ENCODE data around the gene DAO. TPM values are rescaled to one million over a fixed set of nuclear protein-coding genes. Genes with fewer than 3 reads are reported as not detected.
A peak's percentile ranks its signal among the peaks of the same experiment; 100 is the strongest.

DAO gene
- total and polyA plus RNA-seq, 8 donors: not detected

DNA sequence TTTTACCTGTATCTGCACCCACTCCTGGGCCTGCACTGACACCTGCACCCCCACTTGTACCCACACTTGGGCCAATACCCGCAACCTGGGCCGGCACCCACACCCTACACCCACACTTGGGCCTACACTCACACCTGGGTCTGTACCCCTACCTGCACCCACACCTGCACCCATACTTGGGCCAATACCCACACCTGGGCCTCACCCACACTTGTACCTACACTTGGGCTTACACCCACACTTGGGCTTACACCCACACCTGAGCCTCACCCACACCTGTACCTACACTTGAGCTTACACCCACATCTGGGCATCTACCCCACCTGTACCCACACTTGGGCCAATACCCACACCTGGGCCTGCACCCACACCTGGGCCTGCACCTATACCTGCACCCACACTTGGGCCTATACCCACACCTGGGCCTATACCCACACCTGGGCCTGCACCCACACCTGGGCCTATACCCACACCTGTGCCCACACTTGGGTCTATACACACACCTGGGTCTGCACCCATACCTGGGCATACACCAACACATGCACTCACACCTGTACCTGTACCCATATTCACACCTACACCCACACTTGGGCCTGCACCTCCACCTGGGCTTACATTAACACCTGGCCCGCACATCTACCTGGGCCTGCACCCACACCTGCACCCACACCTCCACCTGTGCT is 39.2 kb downstream of the DAO start:
- intact Hi-C loops (cut with DNase I; ENCODE audit: low total_unique reads): no loop called here
- DNase-seq: no peak
- H3K27ac ChIP-seq: no peak overlapping the region
- no peak overlapping the region for H3K4me3 ChIP-seq
- WGBS, 5 donors: 77 to 98% (median 94%) methylated on average over 3 of the region's 3 CpGs
- H3K9me3 ChIP-seq: peaks cover 0 to 13% (median 8%) of the 10 kb centered on the region in 4 donors
- no peaks in the 10 kb centered on the region for H3K4me1 ChIP-seq
- no peaks in the 10 kb centered on the region for H3K27me3 ChIP-seq
- no peaks in the 10 kb centered on the region for H3K36me3 ChIP-seq
- TF ChIP-seq POLR2A (IDR thresholded peaks at IDR 0.05) (no peak), EP300 (IDR thresholded peaks at IDR 0.05) (no peak), POLR2AphosphoS5 (IDR thresholded peaks at IDR 0.05) (no peak)
- TF ChIP-seq, protein P1, sequence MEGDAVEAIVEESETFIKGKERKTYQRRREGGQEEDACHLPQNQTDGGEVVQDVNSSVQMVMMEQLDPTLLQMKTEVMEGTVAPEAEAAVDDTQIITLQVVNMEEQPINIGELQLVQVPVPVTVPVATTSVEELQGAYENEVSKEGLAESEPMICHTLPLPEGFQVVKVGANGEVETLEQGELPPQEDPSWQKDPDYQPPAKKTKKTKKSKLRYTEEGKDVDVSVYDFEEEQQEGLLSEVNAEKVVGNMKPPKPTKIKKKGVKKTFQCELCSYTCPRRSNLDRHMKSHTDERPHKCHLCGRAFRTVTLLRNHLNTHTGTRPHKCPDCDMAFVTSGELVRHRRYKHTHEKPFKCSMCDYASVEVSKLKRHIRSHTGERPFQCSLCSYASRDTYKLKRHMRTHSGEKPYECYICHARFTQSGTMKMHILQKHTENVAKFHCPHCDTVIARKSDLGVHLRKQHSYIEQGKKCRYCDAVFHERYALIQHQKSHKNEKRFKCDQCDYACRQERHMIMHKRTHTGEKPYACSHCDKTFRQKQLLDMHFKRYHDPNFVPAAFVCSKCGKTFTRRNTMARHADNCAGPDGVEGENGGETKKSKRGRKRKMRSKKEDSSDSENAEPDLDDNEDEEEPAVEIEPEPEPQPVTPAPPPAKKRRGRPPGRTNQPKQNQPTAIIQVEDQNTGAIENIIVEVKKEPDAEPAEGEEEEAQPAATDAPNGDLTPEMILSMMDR (IDR thresholded peaks at IDR 0.05): no peak

DNA sequence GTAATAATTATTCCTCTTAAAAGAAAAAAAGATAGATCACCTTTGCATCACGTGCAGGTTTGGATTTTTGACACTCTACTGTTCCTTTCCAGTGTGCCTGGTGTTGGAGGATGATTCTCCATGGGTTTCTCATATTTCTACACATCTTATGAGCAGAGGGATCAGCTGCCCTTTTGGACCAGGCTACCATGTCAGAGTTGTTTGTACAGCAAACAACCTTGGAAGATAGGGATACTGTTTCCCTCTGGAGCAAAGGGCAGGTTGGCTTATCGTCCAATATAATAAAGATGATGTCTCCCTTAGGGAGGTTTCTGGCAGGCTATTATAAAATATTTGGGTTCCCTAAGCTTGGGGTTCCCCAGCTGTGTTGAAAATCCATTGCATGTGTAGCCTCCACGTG is 42.1 kb downstream of the DAO start:
- H3K4me3 ChIP-seq: no peak overlapping the region
- intact Hi-C loops (cut with DNase I; ENCODE audit: low total_unique reads): no loop called here
- DNase-seq: no peak
- WGBS, 5 donors: 51 to 65% (median 59%) methylated on average over 3 of the region's 3 CpGs
- H3K4me1 ChIP-seq: no peaks in the 10 kb centered on the region
- no peak overlapping the region for H3K27ac ChIP-seq
- H3K9me3 ChIP-seq: peaks cover 0 to 13% (median 8%) of the 10 kb centered on the region in 4 donors
- no peak for TF ChIP-seq POLR2AphosphoS5 (IDR thresholded peaks at IDR 0.05)
- no peak for TF ChIP-seq EP300 (IDR thresholded peaks at IDR 0.05)
- no peak for TF ChIP-seq POLR2A (IDR thresholded peaks at IDR 0.05)
- TF ChIP-seq, protein P1 (IDR thresholded peaks at IDR 0.05): no peak
- H3K27me3 ChIP-seq: no peaks in the 10 kb centered on the region
- H3K36me3 ChIP-seq: no peaks in the 10 kb centered on the region

DNA sequence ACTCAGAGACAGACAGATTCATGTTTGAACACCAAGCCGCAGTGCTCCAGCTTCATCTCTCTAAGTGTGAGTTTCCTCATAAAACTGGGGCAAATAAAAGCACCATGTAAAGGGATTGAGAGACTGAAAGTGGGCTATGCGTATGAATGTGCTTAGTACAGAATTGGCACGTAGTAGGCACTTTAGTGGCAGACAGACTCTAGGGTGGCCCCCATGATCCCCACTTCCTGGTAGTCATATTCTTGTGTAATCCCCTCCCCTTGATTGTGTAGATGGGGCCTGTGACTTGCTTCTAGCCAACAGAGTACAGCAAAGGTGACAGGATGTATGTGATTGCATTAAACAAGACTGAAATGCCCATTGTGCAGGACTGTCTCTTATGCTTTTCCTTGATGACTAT is 43.0 kb downstream of the DAO start:
- 84 to 97% (median 93%) methylated on average over 3 of the region's 3 CpGs for WGBS, 5 donors
- no peaks in the 10 kb centered on the region for H3K4me1 ChIP-seq
- intact Hi-C loops (cut with DNase I; ENCODE audit: low total_unique reads): no loop called here
- H3K27ac ChIP-seq: no peak overlapping the region
- peaks cover 0 to 13% (median 8%) of the 10 kb centered on the region in 4 donors for H3K9me3 ChIP-seq
- H3K36me3 ChIP-seq: no peaks in the 10 kb centered on the region
- no peak for TF ChIP-seq POLR2AphosphoS5 (IDR thresholded peaks at IDR 0.05)
- no peak for TF ChIP-seq POLR2A (IDR thresholded peaks at IDR 0.05)
- no peak for DNase-seq
- no peaks in the 10 kb centered on the region for H3K27me3 ChIP-seq
- H3K4me3 ChIP-seq: no peak overlapping the region

DNA sequence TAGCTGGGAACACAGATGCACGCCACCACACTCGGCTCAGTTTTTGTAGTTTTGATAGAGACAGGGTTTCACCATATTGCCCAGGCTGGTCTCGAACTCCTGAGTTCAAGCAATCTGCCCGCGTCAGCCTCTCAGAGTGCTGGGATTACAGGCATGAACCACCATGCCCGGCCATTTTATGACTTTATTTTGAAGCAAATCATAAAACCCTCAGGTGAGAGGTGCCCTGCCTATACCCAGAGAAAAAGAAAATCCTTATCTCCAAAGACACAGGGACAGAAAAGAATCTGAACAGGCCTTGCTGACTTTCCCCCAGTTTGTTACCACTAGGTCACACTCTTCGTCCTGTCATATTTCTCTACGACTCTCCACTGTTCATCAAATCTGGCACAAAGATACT is 48.8 kb downstream of the DAO start:
- Histone ChIP-seq H3K9me3 (peaks cover 0 to 1% (median 0%) of the 10 kb centered on the region in 4 donors), H3K27me3 (no peaks in the 10 kb centered on the region), H3K4me1 (peaks cover 4 to 17% (median 10%) of the 10 kb centered on the region in 4 donors), H3K4me3 (no peak overlapping the region), H3K27ac (no peak overlapping the region), H3K36me3 (no peaks in the 10 kb centered on the region)
- TF ChIP-seq EP300 (IDR thresholded peaks at IDR 0.05): no peak
- TF ChIP-seq POLR2A (IDR thresholded peaks at IDR 0.05): no peak
- TF ChIP-seq, protein P1 (IDR thresholded peaks at IDR 0.05): no peak
- TF ChIP-seq POLR2AphosphoS5 (IDR thresholded peaks at IDR 0.05): no peak
- WGBS, 5 donors: 88 to 95% (median 90%) methylated on average over 8 of the region's 8 CpGs
- intact Hi-C loops (cut with DNase I; ENCODE audit: low total_unique reads): no loop called here
- no peak for DNase-seq

DNA sequence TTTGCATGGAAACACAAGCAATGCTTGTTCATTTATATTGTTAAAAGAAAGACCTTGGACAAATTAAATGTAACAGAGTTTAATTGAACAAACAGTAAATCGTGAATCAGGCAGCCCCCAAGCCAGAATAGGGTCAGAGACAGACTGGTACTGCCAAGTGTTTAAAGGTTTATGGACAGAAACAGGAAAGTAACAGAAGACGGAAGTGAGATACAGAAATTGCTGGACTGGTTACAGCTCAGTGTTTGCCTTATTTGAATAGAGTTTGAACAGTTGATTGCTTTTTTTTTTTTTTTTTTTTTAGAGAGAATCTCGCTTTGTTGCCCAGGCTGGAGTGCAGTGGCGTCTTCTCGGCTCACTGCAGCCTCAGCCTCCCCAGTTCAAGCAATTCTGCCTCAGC is 50.3 kb downstream of the DAO start:
- Histone ChIP-seq H3K36me3 (no peaks in the 10 kb centered on the region), H3K4me3 (no peak overlapping the region), H3K9me3 (no peaks in the 10 kb centered on the region), H3K4me1 (peaks cover 4 to 17% (median 10%) of the 10 kb centered on the region in 4 donors), H3K27ac (peak overlapping the region in 4 of 5 donors; percentile 44 to 71 (median 58)), H3K27me3 (no peaks in the 10 kb centered on the region)
- DNase-seq: peak in 1 of 2 donors; percentile 55
- WGBS, 5 donors: 19 to 39% (median 33%) methylated on average over 5 of the region's 5 CpGs
- intact Hi-C loops (cut with DNase I; ENCODE audit: low total_unique reads): no loop called here
- TF ChIP-seq EP300 (IDR thresholded peaks at IDR 0.05) (no peak), POLR2AphosphoS5 (IDR thresholded peaks at IDR 0.05) (no peak), POLR2A (IDR thresholded peaks at IDR 0.05) (no peak)
- TF ChIP-seq, protein P1 (IDR thresholded peaks at IDR 0.05): no peak

Measured in stomach (tissue), 9 donors.